RPMI7951 (cell line): ENCODE data around the gene SPX. TPM values are rescaled to one million over a fixed set of nuclear protein-coding genes. Genes with fewer than 3 reads are reported as not detected.

Source experiments
- DNase-seq: peaks from one replicate; pipeline ENCODE4 v3.0.0-alpha.2; 2012; ENCODE audit warnings: low read depth
- total RNA-seq: library from RNA; depleted of rRNA; stranded (reverse); fragments of >200 nt; shearing (Covaris generic); gene quantifications from 2 replicates; pipeline ENCODE4 v1.2.3, GENCODE V29; 2014; rRNA removed

The SPX gene
- total RNA-seq, 1 experiment from 2014 or later = 0.60 TPM

DNA sequence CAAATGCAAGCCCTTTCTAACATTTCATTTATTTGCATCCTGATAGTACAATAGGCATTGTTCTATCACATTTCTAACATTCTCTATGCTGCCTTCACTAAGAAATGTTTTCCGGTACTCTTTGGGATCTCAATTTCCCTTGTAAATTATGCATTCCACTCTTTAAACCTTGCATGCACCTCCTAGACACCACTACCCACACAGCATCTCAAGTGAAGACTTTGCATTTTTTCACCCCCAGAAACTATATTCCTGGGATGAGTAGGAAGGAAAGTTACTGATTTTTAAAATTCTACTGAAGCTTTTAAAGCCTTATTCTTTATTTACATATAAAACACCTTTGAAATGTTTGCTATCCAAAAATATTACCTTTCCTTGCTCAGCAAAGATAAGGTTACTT, 51.4 kb downstream of the SPX start:
- no peak for DNase-seq

DNA sequence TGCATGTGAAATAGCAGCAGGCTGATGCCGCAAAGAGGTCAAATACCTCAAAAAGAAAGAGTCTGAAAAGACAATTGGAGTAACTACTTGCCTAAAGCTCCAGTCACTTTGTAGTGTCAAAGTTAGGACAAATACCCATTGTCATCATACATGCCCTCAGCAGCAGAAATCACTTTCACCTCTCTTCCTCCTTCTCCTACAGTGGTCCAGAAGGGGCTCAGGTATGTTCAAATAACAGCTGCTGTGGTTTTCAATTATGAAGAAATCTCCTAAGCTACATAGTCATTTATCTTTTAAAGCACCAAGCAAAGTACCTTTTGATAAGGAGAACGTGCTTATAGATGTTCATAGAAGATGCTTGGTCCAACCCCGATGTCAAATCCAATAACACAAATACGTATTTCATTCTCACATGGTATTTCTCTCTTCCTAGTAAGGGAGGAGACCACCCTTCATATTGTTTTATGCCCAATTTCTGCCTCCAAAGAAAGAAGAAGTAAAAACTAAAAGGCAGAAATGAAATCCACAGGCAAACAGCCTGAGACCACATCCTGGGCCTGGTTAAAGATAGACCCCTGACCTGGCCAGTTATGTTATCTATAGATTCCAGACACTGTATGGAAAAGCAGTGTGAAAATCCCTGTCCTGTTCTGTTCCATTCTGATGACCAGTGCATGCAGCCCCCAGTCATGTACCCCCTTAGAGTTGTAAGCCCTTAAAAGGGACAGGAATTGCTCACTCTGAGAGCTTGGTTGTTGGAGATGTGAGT, 54.8 kb downstream of the SPX start:
- DNase-seq = no peak

Other genes with a start within 250 kb of the SPX start
- gene SLCO1A2, start 191.4 kb upstream of the SPX start, total RNA-seq = not detected in 2 replicates
- not detected in 2 replicates for gene IAPP, start 153.4 kb upstream of the SPX start, total RNA-seq
- 5.3 and 6.5 TPM in 2 replicates for gene PYROXD1, start 88.6 kb upstream of the SPX start, total RNA-seq
- 93.3 and 112 TPM in 2 replicates for gene RECQL, start 24.7 kb upstream of the SPX start, total RNA-seq
- gene GOLT1B, start 24.5 kb upstream of the SPX start, total RNA-seq = 59.9 and 77.0 TPM in 2 replicates
- gene GYS2, start 78.6 kb downstream of the SPX start, total RNA-seq = not detected in 2 replicates
- gene LDHB, start 131.5 kb downstream of the SPX start, total RNA-seq = 629 and 669 TPM in 2 replicates
- gene KCNJ8, start 248.4 kb downstream of the SPX start, total RNA-seq = under 0.01 TPM in 1 of 2 replicates, not detected in the other